Measurements from ENCODE around the gene VSIG10L.

DNA sequence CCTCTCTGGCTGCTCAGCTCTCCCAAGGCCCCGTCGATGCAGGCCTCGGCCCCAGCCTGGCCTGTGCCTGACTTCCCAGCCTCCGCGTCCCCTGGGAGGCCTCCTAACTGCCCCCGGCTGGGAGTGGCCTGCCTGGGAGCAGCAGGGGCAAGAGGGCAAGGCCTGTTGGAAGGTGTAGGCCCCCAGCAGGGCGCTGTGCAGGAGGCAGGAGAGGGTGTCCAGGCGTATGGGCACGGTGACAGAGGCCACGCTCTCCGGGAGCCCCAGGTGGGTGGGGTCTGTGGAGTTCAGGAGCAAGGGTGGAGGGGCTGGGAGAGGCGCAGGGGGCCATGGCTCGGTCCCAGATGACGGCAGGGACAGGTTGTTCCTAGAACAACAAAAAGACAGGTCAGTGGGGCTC is 47.2 kb upstream of the VSIG10L start:
- TF ChIP-seq EZH2 (IDR thresholded peaks at IDR 0.05; ENCODE audit: low read length, unreplicated experiment): no peak
- no peak for TF ChIP-seq CTCF (conservative IDR thresholded peaks at IDR 0.05; ENCODE audit: low read depth, low read length)
- no peak for TF ChIP-seq EZH2phosphoT487 (IDR thresholded peaks at IDR 0.05; ENCODE audit: borderline replicate concordance, low read length)
